ENCODE data around the gene MAP3K2.
"Not testable (repeated sequence)": the region's sequence is repeated elsewhere in the genome, so short reads cannot be mapped to it uniquely, and the experiment has no call there.

MAP3K2 gene

DNA sequence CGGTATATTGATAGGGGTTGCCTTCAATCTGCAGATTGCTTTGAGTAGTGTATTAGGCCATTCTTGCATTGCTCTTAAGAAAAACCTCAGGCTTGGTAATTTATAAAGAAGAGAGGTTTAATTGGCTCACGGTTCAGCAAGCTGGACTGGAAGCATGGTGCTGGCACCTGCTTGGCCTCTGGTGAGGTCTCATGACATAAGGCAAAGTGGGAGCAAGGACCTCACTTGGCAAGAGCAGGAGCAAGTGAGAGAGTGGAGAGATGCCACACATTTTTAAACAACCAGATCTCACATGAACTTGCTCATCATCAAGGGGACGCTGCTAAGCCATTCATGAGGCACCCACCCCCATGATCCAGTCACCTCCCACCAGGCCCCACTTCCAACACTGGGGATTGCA, 4.9 kb downstream of the MAP3K2 start:
- DNase-seq (ENCODE audit: low read depth) = no peak

DNA sequence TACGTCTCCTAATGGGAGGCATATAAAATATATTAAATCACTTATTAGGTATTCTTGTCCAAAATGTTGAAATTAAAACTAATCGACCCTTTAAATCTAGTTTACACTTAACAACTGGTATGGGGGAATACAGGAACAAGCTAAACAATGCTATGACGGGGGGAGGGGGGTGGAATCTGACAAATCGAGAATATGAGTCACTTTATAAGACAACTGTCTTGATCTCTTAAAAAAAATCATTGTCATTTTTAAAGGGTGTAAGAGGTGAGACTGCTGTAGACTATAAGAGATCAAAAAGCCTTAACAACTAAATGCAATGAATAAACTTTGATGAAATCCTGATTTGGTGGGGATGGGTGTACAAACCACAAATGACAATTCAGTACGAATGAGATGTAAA, 6.0 kb downstream of the MAP3K2 start:
- DNase-seq (ENCODE audit: low read depth) = no peak

DNA sequence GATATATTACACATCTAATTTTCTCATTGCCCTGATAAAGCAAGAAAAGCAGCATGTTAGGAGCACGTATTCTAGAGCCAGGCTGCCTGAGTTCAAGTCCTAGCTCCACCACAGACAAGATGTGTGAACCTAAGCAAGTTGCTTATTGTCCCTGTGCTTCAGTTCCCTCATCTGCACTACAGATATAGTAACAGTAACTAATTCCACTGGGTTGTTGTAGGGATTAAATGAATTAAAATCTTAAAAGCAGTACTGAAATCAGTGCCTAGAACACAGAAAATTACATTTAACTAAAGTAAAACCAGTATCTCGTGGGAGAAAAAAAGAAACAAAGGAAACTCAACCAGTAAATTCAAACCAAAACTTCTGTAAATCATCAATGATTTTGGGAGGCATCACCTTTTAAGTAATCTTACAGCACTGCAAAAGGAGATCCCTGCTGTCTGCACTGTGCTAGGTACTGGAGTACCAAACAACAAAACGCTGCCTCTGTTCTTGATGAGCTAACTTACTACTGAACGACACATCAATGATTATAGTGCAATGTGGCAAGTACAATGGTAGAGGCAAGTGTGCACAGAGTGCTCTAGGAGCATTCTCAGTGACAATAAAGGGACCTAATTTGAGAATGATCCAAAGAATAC, 7.9 kb downstream of the MAP3K2 start:
- no peak for DNase-seq (ENCODE audit: low read depth)

DNA sequence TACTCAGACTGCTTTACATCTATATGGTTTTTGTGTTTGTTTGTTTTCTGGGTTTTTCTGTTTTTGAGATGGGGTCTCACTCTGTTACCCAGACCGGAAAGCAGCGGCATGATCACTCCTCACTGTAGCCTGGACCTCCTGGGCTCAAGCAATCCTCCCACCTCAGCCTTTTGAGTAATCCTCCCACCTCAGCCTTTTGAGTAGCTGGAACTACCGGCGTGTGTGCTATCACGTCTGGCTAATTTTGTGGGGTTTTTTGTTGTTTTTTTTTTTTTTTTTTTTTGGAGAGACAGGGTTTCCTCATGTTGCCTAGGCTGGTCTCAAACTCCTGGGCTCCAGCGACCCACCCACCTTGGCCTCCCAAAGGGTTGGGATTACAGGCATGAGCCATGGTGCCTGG, 9.1 kb downstream of the MAP3K2 start:
- no peak for DNase-seq (ENCODE audit: low read depth)

DNA sequence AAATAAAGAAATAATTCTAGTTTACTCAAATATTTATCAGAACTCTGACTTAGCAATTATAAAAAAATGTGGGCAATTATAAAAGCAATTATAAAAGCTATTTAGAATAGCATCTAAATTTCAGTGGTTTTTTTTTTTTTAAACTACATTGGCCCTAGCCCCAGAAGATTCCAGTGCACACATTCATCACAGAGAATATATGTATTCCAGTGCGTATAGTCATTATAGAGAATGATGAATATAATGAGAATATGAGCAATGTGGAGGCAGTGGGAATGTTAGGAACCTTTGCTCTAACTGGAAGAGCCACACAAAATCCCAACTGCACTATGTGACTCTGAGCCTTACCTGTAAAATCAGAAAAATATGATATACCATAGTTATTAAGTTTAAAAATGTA, 10.5 kb downstream of the MAP3K2 start:
- no peak for DNase-seq (ENCODE audit: low read depth)

DNA sequence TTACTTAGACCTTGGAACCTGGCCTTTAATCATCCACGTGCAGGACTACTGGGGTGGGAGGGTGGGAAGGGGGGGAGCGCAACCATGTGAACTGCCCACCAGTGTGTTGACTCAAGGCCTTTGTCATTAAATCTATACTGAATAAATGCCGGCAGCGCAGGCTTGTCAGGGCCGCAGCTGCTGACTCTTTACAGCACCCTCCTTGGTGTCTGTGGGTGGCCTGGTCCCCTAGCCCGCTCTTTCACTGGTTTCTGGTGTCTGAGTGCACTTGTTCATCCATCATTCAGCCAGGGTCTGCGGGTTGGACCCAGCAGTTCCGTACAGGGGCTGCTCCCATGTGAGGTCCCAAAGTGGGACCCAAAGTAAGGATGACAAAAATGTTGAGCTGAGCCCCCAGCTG, 11.5 kb downstream of the MAP3K2 start:
- DNase-seq (ENCODE audit: low read depth) = no peak

DNA sequence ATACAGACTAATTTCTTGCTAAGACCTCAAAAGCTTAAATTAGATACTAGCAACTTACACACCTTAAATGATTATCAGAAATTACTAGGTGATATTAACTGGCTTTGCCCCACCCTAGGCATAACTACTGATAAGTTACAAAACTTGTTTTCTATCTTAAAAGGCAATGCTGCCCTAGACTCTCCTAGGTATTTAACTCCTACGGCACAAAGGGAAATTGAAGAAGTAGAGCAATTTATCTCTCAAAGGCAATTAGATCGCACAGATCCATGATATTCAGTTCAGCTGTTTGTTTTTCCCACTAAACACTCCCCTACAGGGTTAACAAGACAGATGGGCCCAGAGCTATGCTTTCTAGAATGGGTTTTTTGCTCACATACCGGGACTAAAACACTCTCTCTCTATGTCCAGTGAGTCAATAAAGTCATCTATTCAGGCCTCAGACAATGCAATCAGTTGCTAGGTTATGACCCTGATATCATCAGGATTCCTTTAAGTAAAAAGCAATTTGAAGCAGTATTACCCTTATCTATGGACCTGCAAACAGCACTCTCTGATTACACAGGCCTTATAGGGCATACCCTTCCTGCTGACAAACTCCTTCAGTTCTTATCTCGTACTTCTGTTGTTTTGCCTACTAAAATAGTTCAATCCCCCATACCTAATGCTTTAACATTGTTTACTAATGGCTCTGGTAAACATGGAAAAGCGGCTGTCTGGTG, 14.3 kb downstream of the MAP3K2 start:
- no peak for DNase-seq (ENCODE audit: low read depth)

DNA sequence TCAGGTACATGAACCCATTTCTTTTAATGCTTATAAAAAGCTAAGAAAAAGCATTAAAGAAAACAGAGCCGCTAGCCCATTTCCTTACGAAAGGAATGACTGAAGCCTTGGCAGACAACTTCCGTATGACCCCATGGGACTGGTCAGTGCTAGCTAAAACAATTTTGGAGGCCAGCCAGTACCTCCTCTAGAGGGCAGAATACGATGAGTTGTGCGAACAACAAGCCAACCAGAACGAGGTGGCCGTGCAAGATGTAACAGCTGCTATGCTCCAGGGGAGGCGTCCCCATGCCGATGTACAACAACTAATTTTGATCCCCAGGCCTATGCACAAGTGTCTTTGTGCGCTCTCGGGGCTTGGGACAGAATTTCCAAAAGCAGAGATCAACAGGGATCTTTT, 16.7 kb downstream of the MAP3K2 start:
- no peak for DNase-seq (ENCODE audit: low read depth)

DNA sequence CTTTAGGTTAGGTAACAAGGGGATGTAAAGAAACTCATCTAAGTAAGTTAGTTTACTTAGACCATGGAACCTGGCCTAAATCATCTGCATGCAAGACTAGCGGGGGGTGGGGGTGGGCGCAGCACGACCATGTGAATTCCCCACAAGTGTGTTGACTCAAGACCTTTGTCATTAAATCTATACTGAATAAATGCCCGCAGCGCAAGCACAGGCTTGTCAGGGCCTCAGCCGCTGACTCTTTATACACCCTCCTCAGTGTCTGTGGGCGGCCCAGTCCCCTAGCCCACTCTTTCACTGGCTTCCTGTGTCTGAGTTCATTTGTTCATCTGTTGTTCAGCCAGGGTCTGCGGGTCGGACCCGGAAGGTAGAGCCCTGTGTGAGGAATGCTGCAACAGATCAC, 17.8 kb downstream of the MAP3K2 start:
- no peak for DNase-seq (ENCODE audit: low read depth)

DNA sequence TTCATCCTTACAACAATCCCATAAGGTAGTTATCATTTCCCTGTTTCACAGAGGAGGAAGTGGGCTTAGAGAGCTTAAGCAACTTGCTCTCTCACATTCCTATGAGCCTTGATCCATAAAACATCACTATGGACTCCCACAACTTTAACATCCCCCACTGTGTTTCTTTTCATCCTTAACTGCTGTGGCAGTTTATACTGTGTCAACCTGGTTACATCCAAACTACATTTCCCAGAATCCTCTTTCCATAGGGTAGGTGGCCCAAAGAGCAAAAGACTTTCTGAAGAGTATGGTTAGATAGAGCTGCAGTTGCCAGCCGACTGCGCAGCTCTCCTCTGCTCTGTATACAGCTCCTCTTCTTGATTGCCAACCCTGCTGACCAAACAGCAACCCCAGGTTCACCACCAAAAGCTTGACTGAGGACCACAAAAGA, 22.5 kb downstream of the MAP3K2 start:
- DNase-seq (ENCODE audit: low read depth) = no peak

DNA sequence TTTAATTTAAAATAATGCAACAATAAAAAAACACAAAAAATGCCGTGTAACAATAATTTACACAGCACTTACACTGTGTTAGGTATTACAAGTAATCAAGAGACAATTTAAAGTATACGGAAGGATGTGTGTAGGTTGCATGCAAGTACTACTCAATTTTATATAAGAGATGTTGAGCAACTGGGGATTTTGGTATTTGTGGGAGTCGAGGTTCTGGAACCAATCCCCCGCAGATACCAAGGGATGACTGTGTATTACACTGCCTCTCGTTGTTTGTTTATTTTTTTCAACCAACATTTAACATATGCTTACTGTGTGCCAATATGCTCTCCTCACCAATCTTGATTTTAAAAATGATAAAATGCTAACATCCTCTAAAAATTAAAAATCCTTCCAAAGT, 24.8 kb downstream of the MAP3K2 start:
- DNase-seq (ENCODE audit: low read depth) = no peak

DNA sequence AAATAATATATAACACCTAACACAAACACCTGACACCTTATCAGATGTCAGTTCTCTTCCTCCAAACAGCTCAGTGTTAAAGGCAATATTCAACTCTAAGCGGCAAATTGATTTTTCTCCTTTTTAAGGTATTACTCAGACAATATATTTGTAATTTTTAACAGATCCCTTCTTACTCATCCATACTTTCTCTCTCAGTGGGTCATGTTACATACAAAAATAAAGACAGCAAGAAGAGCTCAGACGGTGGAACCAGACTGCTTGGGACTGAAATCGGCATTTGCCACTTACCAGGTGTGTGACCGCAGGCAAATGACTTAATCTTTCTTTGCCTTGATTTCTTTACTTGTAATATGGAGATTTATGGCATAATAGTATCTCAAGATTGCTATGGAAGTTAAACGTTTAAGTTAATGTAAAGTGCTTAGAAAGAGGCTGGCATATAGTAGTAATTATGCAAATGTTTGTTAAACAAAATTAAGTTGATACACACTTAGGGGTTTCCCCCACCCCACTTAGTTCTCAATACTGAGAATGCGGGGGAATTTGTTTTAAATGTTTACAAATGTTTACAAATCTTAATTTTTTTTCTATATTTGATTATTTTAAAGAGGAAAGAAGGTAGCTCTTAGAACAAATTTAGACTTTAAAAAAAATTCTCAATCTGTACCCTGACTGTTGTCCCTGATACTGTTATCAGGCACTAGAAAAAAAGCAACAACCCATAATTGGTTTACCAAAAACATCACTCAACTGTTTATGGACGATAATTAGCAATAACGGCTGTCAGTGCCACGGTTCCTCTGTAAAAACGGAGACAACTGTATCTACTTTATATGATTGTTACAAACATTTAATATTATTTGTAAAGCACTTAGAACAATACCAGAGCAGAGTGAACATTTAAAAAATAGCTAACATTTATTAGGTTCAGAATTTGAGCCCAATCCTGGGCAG, 25.6 kb downstream of the MAP3K2 start:
- no peak for DNase-seq (ENCODE audit: low read depth)

DNA sequence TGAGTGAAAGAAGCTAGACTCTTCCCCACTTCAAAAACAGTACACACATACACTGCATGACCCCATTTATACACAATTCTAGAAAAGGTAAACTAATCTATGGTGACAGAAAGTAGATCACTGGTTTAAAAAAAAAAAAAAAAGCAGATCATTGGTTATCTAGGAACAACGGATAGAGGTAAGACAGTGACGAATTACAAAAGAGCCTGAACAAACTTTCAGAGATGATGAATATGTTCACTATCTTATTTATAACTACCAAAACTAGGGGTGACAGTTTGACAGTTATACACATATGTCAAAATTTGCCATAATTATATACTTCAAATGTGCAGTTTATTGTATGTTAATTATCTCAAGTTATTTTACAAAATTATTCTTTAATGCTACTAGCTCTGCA, 27.5 kb downstream of the MAP3K2 start:
- no peak for DNase-seq (ENCODE audit: low read depth)

DNA sequence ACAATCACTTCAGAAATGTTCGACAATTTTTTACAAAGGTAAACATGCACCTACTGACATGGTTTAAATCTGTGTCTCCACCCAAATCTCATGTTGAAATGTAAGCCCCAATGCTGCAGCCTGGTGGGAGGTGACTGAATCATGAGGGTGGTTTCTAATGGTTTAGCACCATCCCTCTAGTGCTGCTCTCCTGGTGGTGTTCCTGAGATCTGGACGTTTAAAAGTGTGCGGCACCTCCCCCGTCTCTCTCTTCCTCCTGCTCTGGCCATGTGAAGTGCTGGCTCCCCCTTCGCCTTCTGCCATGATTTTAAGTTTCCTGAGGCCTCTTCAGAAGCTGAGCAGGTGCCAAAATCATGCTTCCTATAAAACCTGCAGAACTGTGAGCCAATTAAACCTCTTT, 28.3 kb downstream of the MAP3K2 start:
- no peak for DNase-seq (ENCODE audit: low read depth)

DNA sequence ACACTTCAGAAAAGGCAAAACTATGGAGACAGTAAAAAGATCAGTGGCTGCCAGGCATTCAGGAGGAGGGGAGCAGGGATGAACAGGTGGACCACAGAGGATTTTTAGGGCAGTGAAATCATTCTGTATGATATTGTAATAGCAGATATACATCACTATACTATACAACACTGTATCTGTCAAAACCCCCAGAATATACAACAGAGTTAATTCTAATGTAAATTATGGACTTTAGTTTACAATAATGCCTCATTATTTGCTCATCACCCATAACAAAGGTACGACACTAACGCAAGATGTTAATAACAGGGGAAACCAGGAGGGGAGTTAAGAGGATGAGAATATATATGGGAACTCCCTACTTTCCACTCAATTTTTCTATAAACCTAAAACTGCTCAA, 28.8 kb downstream of the MAP3K2 start:
- DNase-seq (ENCODE audit: low read depth) = no peak

DNA sequence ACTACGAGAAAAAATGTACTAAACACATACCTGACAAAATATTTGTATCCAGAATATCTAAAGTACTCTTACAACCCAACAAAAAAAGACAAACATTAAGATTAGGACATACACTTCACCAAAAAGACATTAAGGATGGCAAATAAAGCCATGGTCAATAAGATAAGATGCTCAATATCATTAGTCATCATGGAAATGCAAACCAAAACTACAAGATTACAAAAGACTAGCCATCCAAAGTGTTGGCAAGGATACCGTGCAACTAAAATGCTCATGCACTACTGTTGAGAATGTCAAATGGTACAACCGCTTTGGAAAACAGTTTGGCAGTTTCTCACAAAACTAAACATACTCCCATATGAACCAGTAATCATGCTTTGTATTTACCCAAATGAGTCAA, 29.7 kb downstream of the MAP3K2 start:
- DNase-seq (ENCODE audit: low read depth) = no peak

DNA sequence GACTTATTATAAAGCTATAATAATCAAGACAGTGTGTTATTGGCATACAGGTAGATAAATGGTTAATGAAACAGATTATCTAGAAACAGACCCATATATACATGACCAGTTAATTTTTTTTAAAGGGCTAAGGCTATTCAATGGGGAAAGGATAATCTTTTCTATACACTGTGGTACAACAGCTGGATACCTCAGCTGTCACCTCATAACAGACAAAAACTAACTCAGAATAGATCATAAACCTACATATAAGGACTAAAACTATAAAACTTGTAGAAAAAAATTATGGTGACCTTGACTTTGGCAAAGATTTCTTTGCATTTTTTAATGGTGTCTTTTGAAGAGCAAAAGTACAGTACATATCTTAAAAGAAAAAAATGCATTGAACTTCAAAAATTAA, 30.2 kb downstream of the MAP3K2 start:
- DNase-seq (ENCODE audit: low read depth) = no peak

DNA sequence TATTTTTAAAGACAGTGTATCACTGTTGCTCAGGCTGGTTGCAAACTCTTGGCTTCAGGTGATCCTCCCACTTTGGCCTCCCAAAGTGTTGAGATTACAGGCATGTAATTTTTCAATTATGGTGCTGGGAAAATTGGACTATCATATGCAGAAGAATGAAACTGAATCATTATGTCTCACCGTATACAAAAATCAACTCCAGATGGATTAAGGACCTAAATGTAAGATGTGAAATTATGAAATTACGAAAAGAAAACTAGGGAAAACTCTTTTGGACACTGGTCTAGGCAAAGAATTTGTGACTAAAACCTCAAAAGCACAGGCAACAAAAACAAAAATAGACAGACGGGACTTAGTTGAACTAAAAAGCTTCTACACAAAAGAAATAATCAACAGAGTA, 31.2 kb downstream of the MAP3K2 start:
- DNase-seq (ENCODE audit: low read depth) = no peak

DNA sequence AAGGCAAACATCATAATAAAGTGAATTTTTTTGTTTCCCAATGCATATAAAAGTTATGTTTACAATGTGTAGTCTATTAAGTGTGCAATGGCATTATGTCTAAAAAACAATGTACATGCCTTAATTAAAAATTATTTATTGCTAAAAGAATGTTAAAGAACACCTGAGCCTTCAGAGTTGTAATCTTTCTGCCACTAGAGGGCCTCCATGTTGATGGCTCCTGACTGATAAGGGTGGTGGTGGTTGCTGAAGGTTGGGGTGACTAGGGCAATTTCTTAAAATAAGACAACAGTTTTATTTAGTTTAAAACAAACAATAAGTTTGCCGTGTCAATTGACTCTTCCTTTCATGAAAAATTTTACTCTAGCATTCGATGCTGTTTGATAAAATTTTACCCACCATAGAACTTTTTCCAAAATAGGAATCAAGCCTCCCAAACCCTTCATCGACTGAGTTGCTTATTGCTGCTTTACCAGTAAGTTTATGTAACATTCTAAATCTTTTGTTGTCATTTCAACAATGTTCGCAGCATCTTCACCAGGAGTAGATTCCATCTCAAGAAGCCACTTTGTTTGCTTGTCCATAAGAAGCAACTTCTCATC, 32.3 kb downstream of the MAP3K2 start:
- no peak for DNase-seq (ENCODE audit: low read depth)

DNA sequence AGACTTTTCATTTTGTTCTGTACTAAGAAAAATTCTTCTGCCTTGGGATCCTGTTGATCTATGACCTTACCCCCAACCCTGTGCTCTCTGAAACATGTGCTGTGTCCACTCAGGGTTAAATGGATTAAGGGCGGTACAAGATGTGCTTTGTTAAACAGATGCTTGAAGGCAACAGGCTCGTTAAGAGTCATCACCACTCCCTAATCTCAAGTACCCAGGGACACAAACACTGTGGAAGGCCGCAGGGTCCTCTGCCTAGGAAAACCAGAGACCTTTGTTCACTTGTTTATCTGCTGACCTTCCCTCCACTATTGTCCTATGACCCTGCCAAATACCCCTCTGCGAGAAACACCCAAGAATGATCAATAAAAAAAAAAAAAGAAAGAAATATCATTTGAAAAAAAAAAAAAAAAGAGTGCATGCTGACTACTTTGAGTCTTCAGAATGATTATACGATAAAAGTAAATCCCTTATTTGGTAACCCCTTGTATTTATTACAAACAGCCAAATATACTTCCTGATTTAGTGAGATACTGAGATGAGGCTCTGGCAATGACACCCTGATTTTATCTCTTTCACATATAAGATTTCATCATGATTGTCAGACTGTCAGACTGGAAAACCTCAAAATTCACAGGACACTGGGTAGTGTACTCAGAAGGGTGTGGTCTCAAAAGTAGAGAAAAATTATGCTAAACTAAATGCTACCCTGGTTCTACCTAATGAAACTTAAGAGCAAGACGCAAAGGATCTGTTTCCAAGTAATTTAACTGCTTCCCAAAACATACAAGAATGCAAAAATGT, 33.7 kb downstream of the MAP3K2 start:
- not testable (repeated sequence) for DNase-seq (ENCODE audit: low read depth)

DNA sequence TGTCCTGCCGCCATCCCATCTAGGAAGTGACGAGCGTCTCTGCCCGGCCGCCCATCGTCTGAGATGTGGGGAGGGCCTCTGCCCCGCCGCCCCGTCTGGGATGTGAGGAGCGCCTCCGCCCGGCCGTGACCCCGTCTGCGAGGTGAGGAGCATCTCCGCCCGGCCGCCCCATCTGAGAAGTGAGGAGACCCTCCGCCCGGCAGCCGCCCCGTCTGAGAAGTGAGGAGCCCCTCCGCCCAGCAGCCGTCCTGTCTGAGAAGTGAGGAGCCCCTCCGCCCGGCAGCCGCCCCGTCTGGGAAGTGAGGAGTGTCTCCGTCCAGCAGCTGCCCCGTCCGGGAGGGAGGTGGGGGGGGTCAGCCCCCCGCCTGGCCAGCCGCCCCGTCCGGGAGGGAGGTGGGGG, 34.6 kb downstream of the MAP3K2 start:
- not testable (repeated sequence) for DNase-seq (ENCODE audit: low read depth)

DNA sequence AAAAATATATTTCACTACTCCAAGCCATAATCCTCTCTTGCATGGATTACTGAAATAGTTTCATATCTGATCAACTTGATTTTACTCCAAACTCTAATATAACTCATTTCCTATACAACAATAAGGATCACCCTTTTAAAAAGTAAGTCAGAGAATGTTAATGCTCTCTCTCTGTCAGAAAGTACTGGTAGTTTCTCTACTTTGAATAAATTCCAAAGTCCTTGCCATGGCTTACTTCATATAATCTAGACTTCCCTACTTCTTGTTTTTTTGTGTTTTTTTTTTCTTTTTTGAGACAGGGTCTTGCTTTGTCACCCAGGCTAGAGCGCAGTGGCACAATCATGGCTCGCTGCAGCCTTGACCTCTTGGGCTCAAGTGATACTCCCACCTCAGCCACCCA, 36.2 kb downstream of the MAP3K2 start:
- DNase-seq (ENCODE audit: low read depth) = no peak

Measured in stimulated activated CD8-positive, alpha-beta memory T cell treated with anti-CD3 and anti-CD28 coated beads, Interleukin-12 subunit alpha, Interleukin-12 subunit beta, amount 100 ng/mL, for 1 hour (primary cell).